ENCODE results near the gene PKIG.

GRCh38 chr20:44657875-44658274, 75.5 kb downstream of the PKIG start:
- TF ChIP-seq HDAC1 (IDR thresholded peaks at IDR 0.05) (no peak), ETV6 (IDR thresholded peaks at IDR 0.05; ENCODE audit: borderline replicate concordance in 1 of 2, low read depth in 2 of 2, low read length in 1 of 2) (no peak), ETV6 (CRISPR knock-in tag; IDR thresholded peaks at IDR 0.05; ENCODE audit: borderline replicate concordance) (no peak), HOMEZ (CRISPR knock-in tag; IDR thresholded peaks at IDR 0.05) (no peak)

Data from K562 (cell line).